Stimulated activated CD4-positive, alpha-beta T cell treated with anti-CD3 and anti-CD28 coated beads, Interleukin-1b, Interleukin-23, amount 100 ng/mL, for 48 hours (primary cell): ENCODE measurements around the gene BFSP1.

ENCODE experiments used
- DNase-seq: peaks from one replicate; pipeline ENCODE4 v3.0.0-alpha.2; 2020

The BFSP1 gene

DNA sequence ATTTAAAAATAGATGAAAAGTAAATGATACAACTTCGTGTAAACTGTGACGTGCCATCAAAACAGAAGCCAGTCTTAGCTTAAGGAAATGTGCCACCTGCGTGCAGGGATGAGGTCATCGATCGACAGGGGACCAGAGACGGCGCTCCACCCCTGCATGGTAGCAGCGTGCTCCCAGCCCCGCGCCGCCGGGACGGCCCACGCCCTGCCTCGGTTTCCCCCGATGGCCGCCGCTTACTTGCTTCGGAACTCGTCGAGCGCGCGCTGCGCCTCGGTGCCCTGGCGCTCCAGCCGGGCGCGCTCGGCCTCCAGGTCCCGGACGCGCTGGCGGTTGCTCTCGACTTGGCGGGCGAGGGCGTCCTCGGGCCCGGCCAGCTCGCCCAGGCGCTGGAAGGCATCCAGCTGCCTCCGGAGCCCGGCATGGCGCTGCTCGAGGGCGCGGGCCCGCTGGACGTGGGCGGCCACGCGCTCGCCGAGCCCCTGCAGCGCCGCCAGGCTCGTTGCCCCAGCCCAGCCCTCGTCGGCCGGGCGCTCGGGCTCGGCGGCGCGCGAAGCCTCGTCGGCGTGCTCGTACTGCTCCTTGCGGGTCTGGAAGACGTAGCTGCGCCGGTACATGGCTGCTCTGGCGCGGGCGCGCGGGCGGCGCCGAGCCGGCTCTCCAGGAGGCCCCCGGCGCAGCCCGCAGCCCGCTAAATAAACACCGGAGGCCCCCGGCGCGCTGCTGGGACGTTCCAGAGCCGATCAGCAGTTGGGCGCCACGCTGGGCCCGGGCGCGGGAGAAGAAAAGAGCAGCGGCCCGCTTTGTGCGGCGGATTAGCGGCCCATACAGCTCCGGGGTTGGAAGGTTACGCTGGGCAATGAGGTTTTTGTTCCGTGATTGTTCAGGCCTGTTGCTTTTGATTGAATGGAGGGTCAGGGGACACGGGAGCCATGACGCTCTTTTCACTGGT lies at the start of gene BFSP1:
TSS of gene BFSP1 (minus strand) at position 664 of the 949 bp plus-strand sequence. CDS start at position 614, 50 bp downstream.
- peak; percentile 46 for DNase-seq

DNA sequence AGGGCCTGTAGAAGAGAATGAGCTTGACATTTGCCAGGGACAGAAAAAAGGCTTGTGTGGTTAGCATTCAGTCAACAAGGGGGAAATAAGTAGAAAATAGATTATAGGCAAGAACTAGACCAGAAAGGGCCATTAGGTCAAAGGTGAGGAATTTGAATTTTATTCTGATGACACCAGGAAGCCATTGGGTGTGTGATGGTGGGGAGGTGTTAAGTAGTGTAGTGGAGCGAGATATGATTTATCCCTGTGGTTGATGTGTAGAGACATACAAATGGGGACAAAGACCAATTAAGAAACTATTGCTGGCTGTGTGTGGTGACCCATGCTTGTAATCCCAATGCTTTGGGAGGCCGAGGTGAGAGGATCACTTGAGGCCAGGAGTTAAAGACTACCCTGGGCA lies 49.7 kb upstream of the BFSP1 start:
- no peak for DNase-seq

DNA sequence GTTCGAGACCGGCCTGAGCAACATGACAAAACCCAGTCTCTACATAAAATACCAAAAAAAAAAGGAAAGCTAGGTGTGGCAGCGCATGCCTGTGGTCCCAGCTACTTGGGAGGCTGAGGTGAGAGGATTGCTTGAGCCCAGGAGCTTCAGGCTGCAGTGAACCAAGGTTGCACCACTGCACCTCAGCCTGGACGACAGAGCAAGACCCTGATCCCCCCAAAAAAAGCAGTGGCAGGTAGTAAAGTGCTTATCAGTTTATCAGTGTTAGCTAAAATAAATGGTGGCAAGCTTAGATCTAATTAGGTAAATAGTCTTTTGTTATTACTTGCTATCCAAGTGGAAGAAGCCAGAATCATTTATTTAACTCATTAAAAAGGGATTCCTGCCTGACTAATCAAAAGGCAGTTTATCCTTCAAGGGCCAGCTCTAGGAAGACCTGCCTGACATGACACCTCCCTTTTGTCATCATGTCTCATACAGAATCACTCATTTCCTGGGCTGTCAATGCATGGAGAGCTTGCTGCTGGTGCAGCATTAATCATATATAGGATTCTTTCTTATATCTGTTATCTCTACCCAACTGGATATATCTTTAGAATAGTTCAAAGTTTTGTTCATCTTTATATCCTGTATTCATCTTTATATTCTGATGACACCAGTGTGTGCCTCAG lies 48.3 kb upstream of the BFSP1 start:
- DNase-seq, result peak; percentile 2

DNA sequence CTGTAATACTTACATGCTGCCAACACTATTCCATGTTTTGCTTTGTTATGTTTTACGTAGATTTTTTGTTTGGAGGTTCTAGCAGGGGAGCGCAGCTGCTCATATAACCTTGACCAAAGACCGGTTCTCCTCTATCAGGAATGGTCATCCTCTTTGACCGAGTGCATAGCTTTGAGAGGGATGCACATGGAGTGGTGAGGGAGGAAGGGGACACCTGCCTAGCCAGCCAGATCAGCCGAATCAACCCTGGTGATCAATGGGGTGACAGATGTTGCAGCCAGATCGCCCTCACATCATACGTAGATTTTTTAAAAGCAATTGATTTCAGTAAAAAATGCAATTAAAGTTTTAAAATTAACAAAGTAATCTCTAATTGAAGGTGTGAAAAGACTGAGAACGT lies 45.0 kb upstream of the BFSP1 start:
- no peak for DNase-seq

DNA sequence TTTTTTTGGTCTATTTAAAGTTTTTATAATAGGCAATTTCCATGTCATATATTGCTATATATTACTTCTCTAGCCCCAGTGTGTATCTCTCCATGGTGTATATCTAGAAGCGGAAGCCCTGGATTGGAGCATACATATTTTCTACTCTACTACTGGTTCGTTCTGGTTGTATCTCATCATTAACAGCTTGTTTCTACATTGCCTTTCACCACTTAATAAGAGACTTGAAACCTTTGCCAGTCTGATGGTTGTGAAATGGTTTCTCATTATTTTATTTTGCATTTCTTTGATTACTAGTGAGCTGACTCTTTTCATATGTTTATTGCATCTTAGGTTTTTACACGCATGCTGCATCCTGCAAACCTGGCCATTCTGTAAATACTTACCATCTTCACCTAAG lies 42.3 kb upstream of the BFSP1 start:
- DNase-seq, result no peak

DNA sequence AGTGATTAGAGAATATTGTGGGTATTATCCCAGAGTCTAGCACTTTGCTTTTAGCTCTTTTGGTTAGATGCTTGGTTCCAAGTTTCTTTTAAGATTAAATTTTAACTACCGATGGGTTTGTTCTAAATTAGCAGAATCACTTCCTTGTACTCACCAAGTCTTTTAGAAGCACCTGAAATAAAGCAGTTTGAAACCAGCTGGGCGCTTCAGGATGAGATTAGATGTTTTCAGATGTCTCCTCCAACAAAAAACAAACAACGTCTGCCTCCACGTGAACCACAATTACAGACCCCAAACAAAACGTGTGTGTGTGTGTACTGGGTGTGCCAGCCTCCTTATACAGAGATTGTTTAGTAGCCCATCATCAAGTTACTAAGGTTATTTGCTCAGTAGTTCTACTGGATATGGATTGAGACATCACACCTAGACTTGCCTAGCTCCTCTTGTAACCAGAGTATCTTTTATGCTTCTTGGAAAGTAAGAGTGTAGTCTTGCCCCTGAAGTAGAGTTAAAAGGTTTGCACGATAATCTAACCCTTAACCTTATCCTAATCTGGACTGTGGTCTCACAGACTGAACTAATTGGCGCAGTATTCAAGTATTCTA lies 41.0 kb upstream of the BFSP1 start:
- no peak for DNase-seq

DNA sequence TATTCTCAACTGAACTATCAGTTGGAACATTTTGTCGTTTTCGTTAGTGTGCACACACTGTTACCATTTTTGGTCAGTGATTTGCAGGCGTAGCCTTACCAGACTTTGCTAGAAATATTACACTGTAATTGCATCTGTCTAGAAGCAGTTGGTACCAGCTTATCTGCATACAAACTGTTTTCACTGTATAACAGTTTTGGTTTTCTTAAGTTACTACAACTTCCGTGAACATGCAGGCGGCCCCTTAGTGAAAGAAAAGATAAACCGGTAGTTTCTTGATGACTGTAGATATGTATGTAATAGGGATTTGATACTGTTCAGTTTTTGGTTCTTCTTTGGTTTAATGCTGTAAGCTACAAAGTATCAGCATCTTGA lies 40.0 kb upstream of the BFSP1 start:
- DNase-seq, result peak; percentile 6

DNA sequence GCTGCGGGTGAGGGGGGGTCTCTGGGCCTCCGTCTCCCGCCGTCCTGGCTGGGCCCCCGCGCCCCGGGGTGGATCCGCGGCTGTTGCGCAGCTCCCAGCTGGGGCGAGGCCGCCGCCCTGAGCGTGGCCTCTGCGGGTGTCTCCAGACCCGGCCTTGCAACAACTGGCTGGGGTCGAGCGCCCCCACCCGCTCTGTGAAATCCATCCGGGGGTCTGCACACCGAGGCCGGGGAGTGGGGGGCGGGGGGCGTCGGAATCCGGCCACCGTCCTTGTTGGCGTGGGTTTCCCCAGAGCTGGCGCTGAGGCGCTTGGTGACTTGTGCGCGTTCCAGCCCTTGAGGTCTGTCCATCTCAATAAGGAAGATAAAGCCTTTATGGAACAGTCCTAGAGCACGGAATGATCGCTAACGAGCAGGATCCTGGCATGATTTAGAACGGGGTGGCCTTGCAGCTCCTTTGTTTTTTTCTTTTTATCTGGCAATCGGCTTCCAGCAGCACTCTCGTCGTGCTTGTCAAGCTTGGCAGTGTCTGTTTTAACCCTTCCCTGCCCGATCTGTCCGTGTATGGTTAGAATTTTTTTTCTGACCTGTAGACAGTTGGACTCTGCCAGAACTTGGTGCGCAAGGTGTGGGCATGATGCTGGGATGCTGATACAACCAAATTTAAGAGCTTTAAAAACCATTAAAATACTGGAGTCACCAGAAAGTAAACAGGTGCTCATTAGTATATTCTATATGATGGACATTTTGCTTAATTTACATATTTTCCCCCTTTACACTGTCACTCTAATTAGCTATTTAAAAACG lies 39.4 kb upstream of the BFSP1 start:
- no peak for DNase-seq

DNA sequence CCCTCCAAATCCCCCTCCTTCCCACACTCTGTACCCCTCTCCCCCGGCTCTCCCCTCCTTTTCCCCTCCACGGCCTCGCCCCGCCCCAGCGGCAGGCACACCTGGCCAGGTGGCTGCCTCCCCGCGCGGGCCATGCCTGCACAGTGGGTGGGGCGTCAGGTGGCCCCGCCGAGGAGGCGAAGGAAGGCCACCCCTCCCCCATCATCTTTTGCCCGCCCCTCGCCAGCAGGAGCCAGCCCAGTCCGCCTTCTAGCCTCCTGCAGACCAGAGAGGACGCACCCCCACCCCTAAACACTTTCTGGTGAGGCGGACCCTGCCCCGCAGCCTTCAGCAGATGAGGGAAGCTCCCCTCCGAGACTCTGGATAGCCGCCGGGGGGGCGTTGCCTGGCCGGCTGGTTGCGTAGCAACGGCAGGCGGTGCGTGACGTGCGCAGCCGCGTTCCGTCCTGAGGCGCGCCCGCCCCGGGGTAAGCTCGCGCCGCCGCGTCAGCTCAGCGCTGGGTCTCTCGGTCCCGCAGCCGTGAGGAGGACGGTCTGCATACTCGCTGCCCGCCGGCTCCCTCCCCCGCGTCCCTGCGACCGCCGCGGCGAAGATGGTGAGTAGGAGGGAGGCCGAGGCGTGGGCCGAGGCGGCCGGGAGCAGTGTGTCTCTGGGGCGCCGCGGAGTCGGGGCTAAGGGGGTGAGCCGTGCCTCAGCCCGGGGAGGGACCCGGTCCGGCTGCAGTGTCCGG lies 38.6 kb upstream of the BFSP1 start, which contains the start of gene DSTN:
TSS of gene DSTN (plus strand) at position 460 of the 731 bp plus-strand sequence. CDS start at position 594, 134 bp downstream.
- peak; percentile 85 for DNase-seq

DNA sequence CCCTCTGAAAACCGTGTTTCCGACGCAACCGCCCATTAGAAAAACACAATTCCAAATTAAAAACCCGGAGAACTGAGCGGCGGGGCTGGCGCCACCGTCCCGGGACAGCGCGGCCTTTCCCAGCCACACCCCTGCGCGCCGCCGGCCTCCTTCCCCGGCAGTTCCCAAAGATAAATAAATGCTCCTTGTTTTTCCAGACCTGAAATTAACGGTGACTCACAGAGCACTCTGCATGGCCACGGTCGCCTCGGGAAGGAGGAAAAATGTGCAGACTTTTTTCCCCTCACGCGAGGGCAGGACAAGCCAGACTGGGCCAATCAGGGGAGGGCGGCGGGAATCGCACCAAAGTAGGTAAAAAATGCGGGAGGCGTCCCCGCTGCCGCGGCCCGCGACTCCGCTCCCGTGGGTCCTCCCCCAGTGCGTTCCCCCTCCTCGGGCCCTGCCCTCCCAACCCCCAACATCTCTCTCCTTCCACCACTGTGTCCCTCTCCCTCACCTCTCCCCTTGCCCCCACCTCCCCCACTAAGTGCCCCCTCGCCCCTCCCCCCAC lies 37.9 kb upstream of the BFSP1 start:
- DNase-seq, result peak; percentile 5

DNA sequence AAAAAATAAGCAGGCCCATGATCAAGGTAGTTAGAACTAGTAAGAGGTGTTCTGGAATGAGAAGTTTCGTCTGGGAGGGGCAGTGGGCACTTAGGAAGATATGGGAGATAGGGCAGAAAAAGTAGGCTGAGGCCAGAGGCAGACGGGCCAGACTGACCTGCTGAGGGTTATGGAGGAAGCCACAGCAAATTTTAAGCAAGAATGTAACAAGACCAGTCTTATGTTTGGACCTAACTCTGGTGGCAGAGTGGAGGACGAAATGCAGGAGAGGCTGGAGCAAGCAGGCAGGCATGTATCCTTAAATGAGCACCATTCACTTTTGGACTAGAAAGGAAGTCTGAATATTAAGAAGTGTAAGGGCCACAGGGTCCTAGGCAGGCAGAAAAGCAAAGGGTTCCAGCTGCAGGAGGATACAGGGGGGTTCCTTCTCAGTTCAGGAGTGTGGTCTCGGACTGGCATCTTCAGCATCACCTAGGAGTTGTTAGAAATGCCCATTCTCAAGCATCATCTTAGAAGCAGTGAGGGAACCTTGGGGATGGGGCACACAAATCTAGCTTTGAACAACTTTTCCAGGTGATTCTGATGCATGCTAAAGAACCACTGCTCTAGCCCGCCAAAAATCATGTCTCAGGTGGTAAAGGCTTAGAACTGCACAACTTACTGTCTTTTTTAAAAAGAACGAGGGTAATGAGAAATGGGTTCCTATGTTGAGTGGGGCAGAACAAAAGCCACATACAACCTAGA lies 37.0 kb upstream of the BFSP1 start:
- DNase-seq, result no peak

DNA sequence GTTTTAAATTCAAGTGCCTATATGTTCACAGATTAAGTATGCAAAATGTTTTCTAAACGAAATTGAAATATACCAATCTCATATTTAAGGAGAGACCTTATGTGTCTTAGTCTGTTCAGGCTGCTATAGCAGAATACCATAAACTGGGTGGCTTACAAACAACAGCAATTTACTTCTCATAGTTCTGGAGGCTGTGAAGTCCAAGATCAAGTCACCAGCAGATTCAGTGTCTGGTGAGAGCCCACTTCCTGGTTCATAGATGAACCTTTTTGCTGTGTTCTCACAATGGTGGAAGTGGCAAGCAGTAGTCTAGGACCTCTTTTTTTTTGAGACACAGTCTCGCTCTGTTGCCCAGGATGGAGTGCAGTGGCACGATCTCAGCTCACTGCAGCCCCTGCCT lies 35.2 kb upstream of the BFSP1 start:
- no peak for DNase-seq

DNA sequence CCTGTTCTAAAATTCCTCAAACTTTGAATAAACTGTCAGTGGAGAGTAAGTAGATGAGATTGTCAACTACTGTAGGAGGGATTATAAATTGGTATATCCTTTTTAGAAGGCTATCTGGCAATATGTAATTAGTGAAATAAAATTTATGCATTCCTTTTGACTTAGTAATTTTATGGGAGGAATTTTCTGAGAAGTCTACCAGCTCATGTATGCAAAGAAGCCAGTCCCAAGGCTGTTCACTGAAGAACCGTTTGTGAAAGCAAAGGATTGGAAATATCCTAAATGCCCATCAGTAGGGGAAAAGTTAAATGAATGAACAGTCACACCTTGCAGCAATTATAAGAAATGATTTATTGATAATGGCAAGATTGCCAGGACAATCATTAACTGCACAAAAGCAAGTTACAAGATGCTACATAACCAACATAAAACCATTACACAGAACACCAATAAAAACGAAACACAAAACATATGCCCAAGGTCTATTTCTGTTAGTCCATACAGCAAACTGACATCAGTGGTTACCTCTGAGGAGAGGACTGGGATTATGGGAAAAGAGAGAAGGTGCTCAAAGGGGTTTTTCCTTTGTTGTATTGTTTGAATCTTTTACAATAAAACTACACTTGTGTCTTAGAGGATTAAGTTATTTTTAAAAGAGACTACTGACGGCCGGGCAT lies 34.1 kb upstream of the BFSP1 start:
- no peak for DNase-seq

DNA sequence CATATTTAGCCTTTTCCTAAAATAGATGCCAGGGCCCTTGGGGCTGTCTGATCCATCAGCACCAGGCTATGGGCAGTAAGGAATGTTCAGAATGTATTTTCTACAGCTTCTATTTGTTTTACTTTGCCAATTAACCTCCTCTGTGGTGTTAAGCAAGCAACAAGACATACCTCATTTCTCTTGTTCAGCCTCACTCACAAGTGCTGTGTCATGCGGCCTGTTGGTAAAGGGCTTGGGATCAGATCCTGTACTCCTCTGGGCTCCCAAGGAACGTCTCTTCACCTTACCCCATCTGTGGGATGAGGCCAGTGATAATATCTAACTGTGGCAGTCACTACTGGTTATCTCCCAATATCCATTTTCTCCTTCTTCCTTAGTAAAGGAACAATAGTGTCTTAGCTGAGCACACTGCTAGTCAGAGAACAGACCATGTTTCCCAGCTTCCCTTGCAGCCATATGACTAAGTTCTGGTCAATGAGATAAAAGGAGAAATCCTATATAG lies 31.7 kb upstream of the BFSP1 start:
- no peak for DNase-seq

DNA sequence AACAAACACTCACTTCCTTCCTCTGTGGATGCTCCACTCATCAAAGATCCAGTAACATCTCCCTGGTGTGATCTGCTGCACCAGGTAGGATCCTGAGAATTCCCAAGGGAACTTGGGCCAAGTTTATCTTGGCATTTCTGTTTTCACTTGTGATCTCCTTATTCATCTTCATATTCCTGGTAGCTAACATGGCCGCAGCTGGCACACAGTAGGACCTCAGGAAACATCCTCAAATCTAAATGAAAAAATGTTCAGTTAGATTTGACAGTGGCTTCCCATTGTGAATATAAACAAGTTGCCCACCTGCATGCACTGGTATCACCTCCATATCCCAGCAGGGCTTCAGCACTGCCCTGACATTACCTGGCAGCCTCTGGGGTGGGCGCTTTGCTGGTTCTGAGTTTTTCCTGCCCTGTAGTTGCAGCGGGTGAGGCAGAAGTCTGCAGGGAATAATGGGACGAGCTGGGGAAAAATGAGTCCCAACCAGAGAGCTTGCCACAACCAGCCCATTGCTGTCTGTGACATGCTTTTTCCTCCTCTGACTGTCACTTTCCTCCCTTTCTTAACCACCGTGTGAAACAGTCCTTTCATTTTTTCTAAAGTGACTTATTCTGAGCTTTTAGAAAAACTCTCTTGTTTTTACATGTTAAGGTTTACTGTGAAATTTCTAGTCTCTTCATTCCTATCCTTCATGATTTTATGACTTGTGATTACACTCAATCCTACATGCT lies 29.3 kb upstream of the BFSP1 start:
- no peak for DNase-seq

DNA sequence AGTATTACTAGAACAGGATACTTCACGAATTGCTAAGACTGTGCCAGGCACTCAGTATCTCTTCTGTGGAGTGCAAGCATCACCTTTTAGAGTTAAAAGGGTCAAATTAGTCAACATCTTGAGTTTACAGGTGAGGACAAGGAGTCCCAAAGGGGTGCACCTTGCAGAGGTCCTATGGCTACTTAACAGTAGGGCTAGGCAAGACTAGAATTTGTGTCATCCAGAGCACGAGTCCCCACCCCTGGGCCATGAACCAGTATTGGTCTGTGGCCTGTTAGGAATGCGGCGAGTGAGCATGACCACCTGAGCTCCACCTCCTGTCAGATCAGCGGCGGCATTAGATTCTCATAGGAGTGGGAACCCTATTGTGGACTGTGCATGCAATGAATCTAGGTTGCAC lies 28.2 kb upstream of the BFSP1 start:
- DNase-seq, result no peak

DNA sequence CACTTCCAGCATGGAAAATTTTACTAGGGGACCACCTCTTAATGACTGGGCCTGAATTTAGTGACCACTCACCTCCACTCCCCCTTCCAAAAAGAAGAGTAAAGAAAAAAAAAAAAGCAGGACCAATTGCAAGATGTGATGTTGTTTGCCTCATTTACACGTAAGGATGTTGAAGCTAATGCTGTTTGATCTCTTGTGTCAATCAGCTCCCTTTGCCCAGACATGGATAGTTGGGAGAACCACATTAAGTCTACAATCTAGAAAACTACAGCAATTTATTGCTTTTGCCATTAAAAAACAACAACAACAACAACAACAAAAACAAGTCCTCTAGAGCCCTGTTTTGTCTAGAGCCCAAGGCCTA lies 27.7 kb upstream of the BFSP1 start:
- no peak for DNase-seq

DNA sequence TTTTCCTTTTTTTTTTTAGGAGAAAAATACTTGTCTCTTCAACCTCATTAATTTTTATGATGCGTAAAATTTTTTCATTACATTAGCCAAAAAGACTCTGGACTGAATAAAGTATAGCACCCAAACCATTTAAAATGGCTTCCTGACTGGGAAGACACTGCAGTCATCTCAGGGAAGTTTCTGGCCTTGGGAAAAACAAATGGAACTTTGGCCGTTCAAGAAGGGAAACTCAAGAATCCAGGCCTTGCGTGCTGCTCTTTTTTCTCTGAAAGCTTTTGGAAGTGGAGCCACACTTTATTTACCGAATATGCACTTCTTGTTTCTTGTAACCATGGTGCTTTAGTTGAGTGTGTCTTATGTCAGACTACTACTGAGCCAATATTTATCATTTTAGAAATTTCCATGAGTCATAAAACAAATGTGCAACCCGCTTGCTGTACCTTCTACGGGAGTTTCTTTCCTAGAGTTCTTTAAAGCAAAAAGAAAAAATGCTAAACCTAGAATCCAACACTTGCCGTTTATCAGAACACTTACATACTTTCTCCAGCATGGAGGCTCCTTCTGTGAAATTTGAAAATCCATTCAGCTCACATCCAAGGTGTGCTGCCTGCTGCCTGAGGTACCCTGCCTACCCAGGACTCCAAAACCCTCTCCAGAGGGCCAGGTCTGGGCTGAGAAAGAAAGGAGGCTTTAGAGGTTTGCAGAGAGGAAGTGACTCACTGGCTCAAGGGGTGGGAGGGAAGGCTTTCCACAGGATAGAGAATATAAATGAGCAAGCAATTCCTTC lies 27.2 kb upstream of the BFSP1 start:
- peak; percentile 28 for DNase-seq

DNA sequence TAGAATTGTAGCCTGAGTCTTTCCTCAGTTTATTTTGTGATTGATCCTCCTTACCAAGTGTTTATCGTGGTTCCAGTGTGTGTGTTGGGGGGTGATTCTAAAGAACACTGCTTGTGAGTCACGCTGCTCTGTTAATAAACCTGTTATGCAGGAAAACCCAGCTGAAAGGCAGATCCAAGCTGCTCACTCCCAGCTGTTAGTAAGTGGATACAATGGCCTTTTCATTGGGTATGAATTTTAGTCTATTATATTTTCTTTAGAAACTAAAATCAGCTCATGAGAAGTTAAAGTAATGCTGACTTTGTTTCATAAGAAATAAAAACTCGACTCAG lies 26.5 kb upstream of the BFSP1 start:
- no peak for DNase-seq
